Endothelial cell of umbilical vein (primary cell): Measurements from ENCODE around the gene FGL2. TPM values are rescaled to one million over a fixed set of nuclear protein-coding genes. Genes with fewer than 3 reads are reported as not detected.
"Not testable (repeated sequence)": the region's sequence is repeated elsewhere in the genome, so short reads cannot be mapped to it uniquely, and the experiment has no call there.

Experiments
- BruUV-seq: library from RNA; stranded (reverse); fragments of 400-500 nt; replicated peaks from 2 replicates; lab custom pipeline; 2021; lab: Mats Ljungman, UMichigan
- CTCF ChIA-PET: fragments of 300-600, 350-600 bp; sonication (Branson Sonifier 250); formaldehyde crosslinking; loops from one replicate; lab custom pipeline; 2021; ENCODE audit warnings: antibody characterized with exemption, inconsistent platforms; lab: Charles Lee
- POLR2A ChIA-PET: fragments of 300-600, 350-600 bp; sonication (Branson Sonifier 250); formaldehyde crosslinking; loops from one replicate; lab custom pipeline; 2021; ENCODE audit warnings: antibody characterized with exemption, inconsistent platforms; lab: Charles Lee
- DNase-seq: peaks from one replicate; pipeline ENCODE4 v3.0.0-alpha.2; 2011; ENCODE audit warnings: low read depth, low spot score
- FAIRE-seq: peaks from 2 replicates; lab custom pipeline; 2011; peaks lifted over from hg19 to GRCh38; lab: Jason Lieb, UNC
- H2AFZ ChIP-seq: 2 replicates; pipeline ENCODE4 v1.6.0; 2012; ENCODE audit warnings: low read depth, low read length, control low read depth, inconsistent platforms
- H3K27ac ChIP-seq: 2 replicates; pipeline ENCODE4 v1.5.1; 2011; ENCODE audit warnings: low read depth, mild to moderate bottlenecking, control low read depth, low read length, moderate library complexity; ENCODE audit not compliant: insufficient read depth
- H3K27me3 ChIP-seq, 2 experiments: 2 replicates each; pipeline versions ENCODE4 v1.6.0 to v1.6.1; 2011; ENCODE audit warnings: low read length in 2 of 2, mixed read lengths in 1 of 2; ENCODE audit not compliant: control insufficient read depth in 2 of 2, insufficient read depth in 2 of 2
- H3K36me3 ChIP-seq, 2 experiments: 2 replicates in 1 of 2; 3 replicates in 1 of 2; pipeline ENCODE4 v1.5.1; 2011; ENCODE audit warnings: low read length in 2 of 2, mild to moderate bottlenecking in 1 of 2, moderate library complexity in 1 of 2; ENCODE audit not compliant: control insufficient read depth in 2 of 2, insufficient read depth in 2 of 2; ENCODE audit errors: extremely low read depth in 1 of 2
- H3K4me1 ChIP-seq: 3 replicates; pipeline ENCODE4 v1.5.1; 2011; ENCODE audit warnings: mild to moderate bottlenecking, low read length; ENCODE audit not compliant: control insufficient read depth, insufficient read depth; ENCODE audit errors: extremely low read depth
- H3K4me2 ChIP-seq: 2 replicates; pipeline ENCODE4 v1.6.1; 2011; ENCODE audit warnings: low read length, control low read depth, mixed read lengths; ENCODE audit not compliant: insufficient read depth
- H3K4me3 ChIP-seq, 3 experiments: fragments of 200-600 bp in 1 of 3; sonication (generic), shearing (Covaris generic) in 1 of 3; replicated peaks in 1 of 3; 2 replicates each; pipeline ENCODE4 v1.5.1; 2011 to 2016; ENCODE audit warnings: control low read depth in 3 of 3, low read length in 3 of 3, mild to moderate bottlenecking in 2 of 3, inconsistent platforms in 1 of 3, low read depth in 1 of 3, moderate library complexity in 1 of 3; ENCODE audit not compliant: insufficient read depth in 1 of 3
- H3K79me2 ChIP-seq: 2 replicates; pipeline ENCODE4 v1.6.0; 2012; ENCODE audit warnings: low read length, inconsistent platforms; ENCODE audit not compliant: control insufficient read depth, insufficient read depth
- H3K9ac ChIP-seq: replicated peaks from 2 replicates; pipeline ENCODE3; 2011; ENCODE audit warnings: low read length, control low read depth; ENCODE audit not compliant: insufficient read depth; ENCODE audit errors: extremely low read depth
- H3K9me1 ChIP-seq: replicated peaks from 3 replicates; pipeline ENCODE4 v1.6.0; 2011; ENCODE audit warnings: mild to moderate bottlenecking, low read length; ENCODE audit not compliant: control insufficient read depth, insufficient read depth; ENCODE audit errors: extremely low read depth
- H3K9me3 ChIP-seq: replicated peaks from 2 replicates; pipeline ENCODE4 v1.5.1; 2012; ENCODE audit warnings: low read length, inconsistent platforms; ENCODE audit not compliant: control insufficient read depth, insufficient read depth
- H4K20me1 ChIP-seq: replicated peaks from 2 replicates; pipeline ENCODE3; 2011; ENCODE audit warnings: mild to moderate bottlenecking, low read length; ENCODE audit not compliant: control insufficient read depth, insufficient read depth; ENCODE audit errors: extremely low read depth
- EZH2 ChIP-seq: IDR thresholded peaks from 2 replicates; pipeline ENCODE4 v1.6.1; 2012; ENCODE audit warnings: borderline replicate concordance, low read depth, mild to moderate bottlenecking, moderate library complexity, low read length, inconsistent platforms; ENCODE audit not compliant: severe bottlenecking
- FOS ChIP-seq: IDR thresholded peaks from 2 replicates; pipeline ENCODE4 v1.6.1; 2011; ENCODE audit warnings: mild to moderate bottlenecking, low read length, moderate library complexity, borderline replicate concordance; ENCODE audit not compliant: insufficient read depth
- GATA2 ChIP-seq: IDR thresholded peaks from 2 replicates; pipeline ENCODE4 v1.7.0; 2011; ENCODE audit warnings: low read depth, mild to moderate bottlenecking, moderate library complexity, mixed read lengths, low read length; ENCODE audit not compliant: insufficient read length, insufficient read depth
- JUN ChIP-seq: IDR thresholded peaks from 2 replicates; pipeline ENCODE4 v1.6.1; 2011; ENCODE audit warnings: borderline replicate concordance, low read depth; ENCODE audit not compliant: insufficient read length, insufficient read depth
- MYC ChIP-seq: IDR thresholded peaks from one replicate; pipeline ENCODE4 v1.6.1; 2011; ENCODE audit warnings: mild to moderate bottlenecking, low read depth, low read length
- POLR2A ChIP-seq: IDR thresholded peaks from 2 replicates; pipeline ENCODE4 v1.6.1; 2012; ENCODE audit warnings: low read depth, mild to moderate bottlenecking, control low read depth, low read length
- POLR2AphosphoS5 ChIP-seq: IDR thresholded peaks from 2 replicates; pipeline ENCODE4 v1.6.1; 2012; ENCODE audit warnings: low read depth, mild to moderate bottlenecking, control low read depth, low read length, moderate library complexity; ENCODE audit not compliant: insufficient read depth
- dilution Hi-C: fragments of 300-500 bp; cut with MboI; formaldehyde crosslinking; loops from one replicate; pipeline ENCODE4 v1.15.0; 2019; ENCODE audit warnings: low sequenced_read_pairs; ENCODE audit not compliant: extremely low pct_ligation_motif_present
- intact Hi-C: fragments of 100-400 bp; cut with micrococcal nuclease; formaldehyde crosslinking; loops from one replicate; pipeline ENCODE4 v1.10.0; 2022
- polyA plus RNA-seq, 4 experiments: library from polyadenylated mRNA; depleted of rRNA in 3 of 4; stranded (reverse) in 3 of 4; unstranded in 1 of 4; fragments of >200 nt; gene quantifications; 2 replicates each; pipeline versions ENCODE4 v1.2.1 to v1.2.3, GENCODE V29; 2011 to 2012; ENCODE audit warnings: missing spikeins in 1 of 4
- total RNA-seq: library from RNA; stranded (reverse); gene quantifications from 2 replicates; pipeline ENCODE4 v1.2.3, GENCODE V29; 2021
- TF ChIP-seq, protein P1 (sequence below), 2 donors: IDR thresholded peaks; 1 replicate in 1 of 2; 2 replicates in 1 of 2; pipeline ENCODE4 v1.5.1; 2011; ENCODE audit warnings: low read length in 2 of 2, mild to moderate bottlenecking in 2 of 2, moderate library complexity in 2 of 2, control low read depth in 1 of 2, inconsistent platforms in 1 of 2, low read depth in 1 of 2; ENCODE audit not compliant: insufficient read depth in 1 of 2; ENCODE audit errors: extremely low read depth in 1 of 2
- TF ChIP-seq, protein P2 (sequence below): IDR thresholded peaks from 2 replicates; pipeline ENCODE4 v1.6.1; 2011; ENCODE audit not compliant: insufficient read depth, insufficient read length

The FGL2 gene
- total and polyA plus RNA-seq, 2 donors (not counting 3 experiments of a cell fraction or from before 2014, with no cell fraction given): not detected

DNA sequence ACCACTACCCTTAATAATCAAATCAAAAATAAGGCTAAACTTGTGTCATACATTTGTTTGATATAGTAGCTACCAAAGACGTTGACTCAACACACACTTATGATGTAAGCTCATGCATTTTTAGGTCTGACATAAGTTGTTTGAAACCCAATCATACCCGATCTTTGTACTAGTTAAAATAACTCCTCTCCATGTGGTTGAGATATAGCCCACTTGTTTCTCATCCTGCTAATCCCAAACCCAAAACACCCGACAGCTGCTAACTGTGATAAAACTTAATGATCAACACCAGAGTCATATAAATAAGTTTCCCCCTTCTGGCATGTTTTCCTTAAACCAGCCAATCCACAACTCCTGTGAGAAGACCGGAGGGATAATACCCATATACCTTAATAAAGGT is 28.5 kb downstream of the FGL2 start:
- H3K4me2 ChIP-seq, CTCF ChIA-PET, POLR2A ChIA-PET, H4K20me1 ChIP-seq, DNase-seq, H3K79me2 ChIP-seq, H3K9me3 ChIP-seq, H3K4me3 ChIP-seq, H2AFZ ChIP-seq, H3K4me1 ChIP-seq, intact Hi-C loops, FAIRE-seq, BruUV-seq, dilution Hi-C loops, H3K9me1 ChIP-seq, H3K27ac ChIP-seq, H3K36me3 ChIP-seq, H3K27me3 ChIP-seq, H3K9ac ChIP-seq: not testable (repeated sequence)

DNA sequence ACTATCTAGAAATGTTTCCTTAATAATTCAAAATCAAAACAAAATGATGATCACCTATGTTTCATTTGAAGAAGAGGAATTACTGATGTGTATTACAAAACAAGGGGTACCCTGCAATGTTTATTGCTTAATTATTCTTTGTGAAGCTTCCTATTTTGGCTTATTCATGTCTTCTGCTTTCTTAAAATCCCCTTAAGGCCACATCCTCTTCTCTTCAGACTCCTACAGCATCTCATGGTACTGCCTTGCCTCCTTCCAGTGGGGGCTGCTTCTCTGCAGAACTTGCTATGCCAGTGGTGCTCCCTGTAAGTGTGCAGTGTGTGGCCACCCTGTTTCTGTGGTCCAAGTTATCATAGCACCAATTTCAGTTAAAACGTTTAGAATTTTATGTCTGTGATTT is 42.2 kb downstream of the FGL2 start:
- Histone ChIP-seq H3K27ac (no peak overlapping the region), H3K9ac (no peak overlapping the region), H4K20me1 (no peaks in the 10 kb centered on the region), H3K36me3 (no peaks in the 10 kb centered on the region), H3K79me2 (no peaks in the 10 kb centered on the region), H3K9me3 (no peaks in the 10 kb centered on the region), H3K9me1 (no peaks in the 10 kb centered on the region), H3K4me1 (peaks cover 4% of the 10 kb centered on the region), H2AFZ (peak overlapping the region; percentile 59), H3K27me3 (no peaks in the 10 kb centered on the region), H3K4me3 (no peak overlapping the region), H3K4me2 (no peak overlapping the region)
- CTCF ChIA-PET: no interaction called here
- dilution Hi-C loops: no loop called here
- FAIRE-seq: no peak
- no peak for TF ChIP-seq GATA2
- TF ChIP-seq JUN: no peak
- no peak for TF ChIP-seq POLR2A
- TF ChIP-seq, protein P1, sequence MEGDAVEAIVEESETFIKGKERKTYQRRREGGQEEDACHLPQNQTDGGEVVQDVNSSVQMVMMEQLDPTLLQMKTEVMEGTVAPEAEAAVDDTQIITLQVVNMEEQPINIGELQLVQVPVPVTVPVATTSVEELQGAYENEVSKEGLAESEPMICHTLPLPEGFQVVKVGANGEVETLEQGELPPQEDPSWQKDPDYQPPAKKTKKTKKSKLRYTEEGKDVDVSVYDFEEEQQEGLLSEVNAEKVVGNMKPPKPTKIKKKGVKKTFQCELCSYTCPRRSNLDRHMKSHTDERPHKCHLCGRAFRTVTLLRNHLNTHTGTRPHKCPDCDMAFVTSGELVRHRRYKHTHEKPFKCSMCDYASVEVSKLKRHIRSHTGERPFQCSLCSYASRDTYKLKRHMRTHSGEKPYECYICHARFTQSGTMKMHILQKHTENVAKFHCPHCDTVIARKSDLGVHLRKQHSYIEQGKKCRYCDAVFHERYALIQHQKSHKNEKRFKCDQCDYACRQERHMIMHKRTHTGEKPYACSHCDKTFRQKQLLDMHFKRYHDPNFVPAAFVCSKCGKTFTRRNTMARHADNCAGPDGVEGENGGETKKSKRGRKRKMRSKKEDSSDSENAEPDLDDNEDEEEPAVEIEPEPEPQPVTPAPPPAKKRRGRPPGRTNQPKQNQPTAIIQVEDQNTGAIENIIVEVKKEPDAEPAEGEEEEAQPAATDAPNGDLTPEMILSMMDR (IDR thresholded peaks at IDR 0.05; ENCODE audit: extremely low read depth in 1 of 2, insufficient read depth in 1 of 2, low read depth in 1 of 2, low read length in 2 of 2): no peak
- TF ChIP-seq, protein P2, sequence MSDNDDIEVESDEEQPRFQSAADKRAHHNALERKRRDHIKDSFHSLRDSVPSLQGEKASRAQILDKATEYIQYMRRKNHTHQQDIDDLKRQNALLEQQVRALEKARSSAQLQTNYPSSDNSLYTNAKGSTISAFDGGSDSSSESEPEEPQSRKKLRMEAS: no peak
- TF ChIP-seq EZH2: no peak
- no peak for TF ChIP-seq MYC
- no peak for TF ChIP-seq POLR2AphosphoS5
- TF ChIP-seq FOS: no peak
- BruUV-seq: no TSS peak
- POLR2A ChIA-PET: no interaction called here
- intact Hi-C loops: no loop called here
- DNase-seq: peak; percentile 28

DNA sequence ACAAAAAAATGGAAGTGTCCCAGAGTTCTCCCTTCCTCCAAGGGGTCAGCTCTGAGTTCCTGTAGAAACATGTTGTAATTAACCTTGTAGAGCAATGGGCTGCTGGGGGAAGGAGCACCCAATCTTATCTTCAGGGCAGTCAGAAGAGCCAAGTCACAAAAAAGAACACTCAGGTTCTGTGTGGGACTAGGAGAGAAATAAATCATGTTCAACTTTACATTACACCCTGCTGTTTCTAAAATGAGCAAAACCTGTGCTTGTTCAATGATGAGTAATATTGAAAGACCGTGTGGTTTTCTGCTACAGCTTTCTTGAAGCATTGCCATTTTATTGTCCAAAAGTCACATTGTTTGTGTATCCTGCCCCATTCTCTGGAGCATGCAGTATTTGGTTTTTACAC is 42.6 kb downstream of the FGL2 start:
- H3K9me1 ChIP-seq, H3K36me3 ChIP-seq, H3K4me3 ChIP-seq, H3K9ac ChIP-seq, H3K4me1 ChIP-seq, BruUV-seq, H3K9me3 ChIP-seq, dilution Hi-C loops, H3K27ac ChIP-seq, DNase-seq, POLR2A ChIA-PET, H2AFZ ChIP-seq, H3K79me2 ChIP-seq, H3K4me2 ChIP-seq, CTCF ChIA-PET, H4K20me1 ChIP-seq, intact Hi-C loops, H3K27me3 ChIP-seq, FAIRE-seq: not testable (repeated sequence)
